Prostate gland (tissue), 2 donors: ENCODE results near the gene APOO. TPM values are rescaled to one million over a fixed set of nuclear protein-coding genes. Genes with fewer than 3 reads are reported as not detected.

Source experiments
- DNase-seq: peaks from one replicate; pipeline ENCODE4 v3.0.0-alpha.2; 2019; ENCODE audit warnings: low spot score
- H3K27ac ChIP-seq, 2 donors: fragments of 200-600 bp; sonication (generic); 2 replicates each; pipeline ENCODE4 v1.5.1; 2017 to 2019
- H3K27me3 ChIP-seq: fragments of 200-600 bp; sonication (generic); replicated peaks from 2 replicates; pipeline ENCODE4 v1.5.1; 2019; ENCODE audit not compliant: insufficient read depth
- H3K36me3 ChIP-seq, 2 donors: fragments of 200-600 bp; sonication (generic); 1 replicate in 1 of 2; 2 replicates in 1 of 2; pipeline versions ENCODE4 v1.5.1 to v1.8.1; 2017 to 2019
- H3K4me1 ChIP-seq: fragments of 200-600 bp; sonication (generic); replicated peaks from 2 replicates; pipeline ENCODE4 v1.5.1; 2019
- H3K4me3 ChIP-seq, 2 donors: fragments of 200-600 bp; sonication (generic); 2 replicates each; pipeline ENCODE4 v1.5.1; 2017 to 2019
- H3K9me3 ChIP-seq: fragments of 200-600 bp; sonication (generic); 2 replicates; pipeline ENCODE4 v1.5.1; 2017
- POLR2A ChIP-seq: fragments of 450-650 bp; IDR thresholded peaks from one replicate; pipeline ENCODE4 v1.6.1; 2016; ENCODE audit warnings: antibody characterized with exemption, mild to moderate bottlenecking
- POLR2AphosphoS5 ChIP-seq: sonication (generic); formaldehyde crosslinking; IDR thresholded peaks from one replicate; pipeline ENCODE4 v1.6.1; 2017; ENCODE audit warnings: antibody characterized with exemption
- WGBS: methylation state at CpG from one replicate; pipeline ENCODE4 v1.1.5; 2018; 5-methylcytosine and 5-hydroxymethylcytosine counted together
- intact Hi-C: fragments of 100-400 bp; cut with DNase I; formaldehyde crosslinking; loops from one replicate; pipeline ENCODE4 v1.14.2; 2022
- total RNA-seq, 2 donors: library from RNA; depleted of rRNA; stranded (reverse); fragments of >200 nt; gene quantifications; one replicate each; pipeline ENCODE4 v1.1.0, GENCODE V29; 2016
- TF ChIP-seq, protein P1 (sequence below), 4 experiments: fragments of 200-600 bp in 2 of 4; fragments of 450-650 bp in 2 of 4; sonication (generic) in 2 of 4; IDR thresholded peaks; 1 replicate in 3 of 4; 2 replicates in 1 of 4; pipeline ENCODE4 v1.5.1; 2016 to 2019; ENCODE audit warnings: antibody characterized with exemption in 4 of 4, mild to moderate bottlenecking in 2 of 4, moderate library complexity in 2 of 4

Gene APOO
- total RNA-seq, 2 donors from 2014 or later, result 12.3 to 17.3 TPM

DNA sequence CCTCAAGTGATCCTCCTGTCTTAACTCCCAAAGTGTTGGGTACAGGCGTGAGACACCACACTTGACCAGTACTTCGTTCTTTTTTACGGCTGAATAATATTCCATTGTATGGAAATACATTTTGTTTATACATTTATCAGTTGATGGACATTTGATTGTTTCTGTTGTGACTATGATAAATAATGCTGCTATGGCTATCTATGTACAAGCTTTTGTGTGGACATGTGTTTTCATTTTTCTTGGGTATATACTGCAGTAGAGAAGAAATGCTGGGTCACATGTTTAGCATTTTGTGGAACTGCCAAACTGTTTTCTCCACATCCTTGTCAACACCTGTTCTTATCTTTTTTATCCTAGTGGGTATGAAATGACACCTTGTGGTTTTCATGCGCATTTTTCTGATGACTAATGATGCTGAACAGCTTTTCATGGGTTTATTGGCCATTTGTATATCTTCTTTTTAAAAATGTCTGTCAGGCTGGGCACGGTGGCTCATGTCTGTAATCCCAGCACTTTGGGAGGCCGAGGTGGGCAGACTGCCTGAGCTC lies 87.4 kb downstream of the APOO start:
- H3K9me3 ChIP-seq, result no peaks in the 10 kb centered on the region
- TF ChIP-seq, protein P1, sequence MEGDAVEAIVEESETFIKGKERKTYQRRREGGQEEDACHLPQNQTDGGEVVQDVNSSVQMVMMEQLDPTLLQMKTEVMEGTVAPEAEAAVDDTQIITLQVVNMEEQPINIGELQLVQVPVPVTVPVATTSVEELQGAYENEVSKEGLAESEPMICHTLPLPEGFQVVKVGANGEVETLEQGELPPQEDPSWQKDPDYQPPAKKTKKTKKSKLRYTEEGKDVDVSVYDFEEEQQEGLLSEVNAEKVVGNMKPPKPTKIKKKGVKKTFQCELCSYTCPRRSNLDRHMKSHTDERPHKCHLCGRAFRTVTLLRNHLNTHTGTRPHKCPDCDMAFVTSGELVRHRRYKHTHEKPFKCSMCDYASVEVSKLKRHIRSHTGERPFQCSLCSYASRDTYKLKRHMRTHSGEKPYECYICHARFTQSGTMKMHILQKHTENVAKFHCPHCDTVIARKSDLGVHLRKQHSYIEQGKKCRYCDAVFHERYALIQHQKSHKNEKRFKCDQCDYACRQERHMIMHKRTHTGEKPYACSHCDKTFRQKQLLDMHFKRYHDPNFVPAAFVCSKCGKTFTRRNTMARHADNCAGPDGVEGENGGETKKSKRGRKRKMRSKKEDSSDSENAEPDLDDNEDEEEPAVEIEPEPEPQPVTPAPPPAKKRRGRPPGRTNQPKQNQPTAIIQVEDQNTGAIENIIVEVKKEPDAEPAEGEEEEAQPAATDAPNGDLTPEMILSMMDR (IDR thresholded peaks at IDR 0.05), result no peak
- H3K27ac ChIP-seq, result no peak overlapping the region
- no peaks in the 10 kb centered on the region for H3K4me1 ChIP-seq
- intact Hi-C loops, result no loop called here
- H3K4me3 ChIP-seq, result no peak overlapping the region
- DNase-seq, result no peak
- no peaks in the 10 kb centered on the region for H3K36me3 ChIP-seq
- WGBS, result 78% methylated on average over 6 of the region's 6 CpGs
- no peaks in the 10 kb centered on the region for H3K27me3 ChIP-seq

DNA sequence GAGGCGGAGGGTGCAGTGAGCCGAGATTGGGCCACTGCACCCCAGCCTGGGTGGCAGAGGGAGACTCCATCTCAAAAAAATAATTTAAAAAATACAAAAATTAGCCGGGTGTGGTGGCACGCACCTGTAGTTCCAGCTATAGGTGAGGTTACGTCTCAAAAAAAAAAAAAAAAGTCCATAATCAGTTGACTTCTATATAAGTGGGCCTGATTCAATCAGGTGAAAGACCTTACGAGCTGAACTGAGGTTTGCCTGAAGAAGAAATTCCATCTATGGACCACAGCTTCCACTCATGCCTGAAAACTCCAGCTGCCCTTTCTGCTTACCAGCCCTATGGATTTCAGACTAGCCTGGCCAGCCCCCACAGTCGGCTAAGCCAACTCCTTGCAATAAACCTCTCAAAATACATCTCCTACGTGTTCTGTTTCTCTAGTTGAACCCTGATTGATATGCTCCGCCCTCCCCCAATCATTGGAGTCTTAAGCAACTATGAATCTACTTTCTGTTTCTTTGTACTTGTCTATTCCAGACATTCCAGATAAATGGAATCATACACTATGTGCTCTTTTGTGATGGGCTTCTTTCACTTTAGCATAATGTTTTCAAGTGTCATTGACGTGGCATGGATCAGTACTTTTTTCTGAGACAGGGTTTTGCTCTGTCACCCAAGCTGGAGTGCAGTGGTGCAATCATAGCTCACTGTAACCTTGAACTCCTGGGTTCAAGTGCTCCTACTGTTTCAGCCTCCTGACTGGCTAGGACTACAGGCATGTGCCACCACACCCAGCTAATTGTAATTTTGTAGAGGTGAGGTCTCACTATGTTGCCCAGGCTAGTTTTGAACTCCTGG lies 88.1 kb downstream of the APOO start:
- Histone ChIP-seq H3K27ac (no peak overlapping the region), H3K36me3 (no peaks in the 10 kb centered on the region), H3K27me3 (no peaks in the 10 kb centered on the region), H3K4me1 (no peaks in the 10 kb centered on the region), H3K4me3 (no peak overlapping the region), H3K9me3 (no peaks in the 10 kb centered on the region)
- TF ChIP-seq POLR2AphosphoS5, result no peak
- TF ChIP-seq, protein P1 (IDR thresholded peaks at IDR 0.05), result no peak
- no peak for TF ChIP-seq POLR2A
- WGBS, result 85% methylated on average over 10 of the region's 10 CpGs
- DNase-seq, result no peak
- intact Hi-C loops, result no loop called here

DNA sequence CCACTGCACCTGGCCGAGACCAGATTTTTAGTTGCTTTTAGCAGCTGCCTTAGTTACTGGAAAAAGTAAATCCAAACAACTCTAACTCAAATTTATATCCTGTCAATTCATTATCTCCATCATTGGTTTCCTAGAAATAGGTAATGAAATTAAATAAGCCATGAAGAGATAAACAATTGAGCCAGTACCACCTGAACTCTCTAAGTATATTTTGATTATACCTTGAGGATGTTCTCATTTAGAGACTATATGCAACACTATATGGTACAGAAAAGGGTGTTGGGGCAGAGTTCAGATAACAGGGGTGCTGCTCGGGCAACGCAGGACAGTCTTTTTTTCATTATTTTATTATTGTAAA lies 89.8 kb downstream of the APOO start:
- no peaks in the 10 kb centered on the region for H3K4me1 ChIP-seq
- DNase-seq, result no peak
- no peaks in the 10 kb centered on the region for H3K27me3 ChIP-seq
- no peak for TF ChIP-seq POLR2AphosphoS5
- TF ChIP-seq, protein P1 (IDR thresholded peaks at IDR 0.05), result no peak
- no peak for TF ChIP-seq POLR2A
- intact Hi-C loops, result no loop called here
- H3K4me3 ChIP-seq, result no peak overlapping the region
- no peak overlapping the region for H3K27ac ChIP-seq
- 88% methylated on average over 3 of the region's 3 CpGs for WGBS
- no peaks in the 10 kb centered on the region for H3K9me3 ChIP-seq
- H3K36me3 ChIP-seq, result no peaks in the 10 kb centered on the region

DNA sequence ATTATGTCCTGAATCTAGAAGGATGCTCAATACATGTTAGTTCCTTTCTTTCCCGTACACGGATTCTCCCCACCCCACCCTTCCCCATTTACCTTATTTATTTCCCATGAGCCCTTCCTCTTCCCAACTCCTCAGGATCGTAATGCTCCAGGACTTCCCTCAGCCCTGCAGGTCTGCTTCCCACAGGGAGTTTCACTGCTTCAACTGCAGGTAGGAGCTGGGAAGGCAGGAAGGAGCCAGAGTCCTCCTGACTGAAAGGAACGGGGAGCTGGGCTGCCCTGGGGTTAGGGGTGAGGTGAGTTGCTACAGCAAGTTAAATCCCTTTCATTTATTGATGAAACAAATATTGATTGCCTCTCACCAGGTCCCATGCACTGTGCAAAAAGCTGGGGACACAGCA lies 91.6 kb downstream of the APOO start:
- H3K4me1 ChIP-seq, result no peaks in the 10 kb centered on the region
- intact Hi-C loops, result no loop called here
- H3K27ac ChIP-seq, result no peak overlapping the region
- DNase-seq, result no peak
- 98% methylated on average over 4 of the region's 4 CpGs for WGBS
- H3K36me3 ChIP-seq, result no peaks in the 10 kb centered on the region
- H3K4me3 ChIP-seq, result no peak overlapping the region
- TF ChIP-seq POLR2A (no peak), POLR2AphosphoS5 (no peak)
- TF ChIP-seq, protein P1 (IDR thresholded peaks at IDR 0.05), result no peak
- no peaks in the 10 kb centered on the region for H3K27me3 ChIP-seq
- H3K9me3 ChIP-seq, result no peaks in the 10 kb centered on the region

DNA sequence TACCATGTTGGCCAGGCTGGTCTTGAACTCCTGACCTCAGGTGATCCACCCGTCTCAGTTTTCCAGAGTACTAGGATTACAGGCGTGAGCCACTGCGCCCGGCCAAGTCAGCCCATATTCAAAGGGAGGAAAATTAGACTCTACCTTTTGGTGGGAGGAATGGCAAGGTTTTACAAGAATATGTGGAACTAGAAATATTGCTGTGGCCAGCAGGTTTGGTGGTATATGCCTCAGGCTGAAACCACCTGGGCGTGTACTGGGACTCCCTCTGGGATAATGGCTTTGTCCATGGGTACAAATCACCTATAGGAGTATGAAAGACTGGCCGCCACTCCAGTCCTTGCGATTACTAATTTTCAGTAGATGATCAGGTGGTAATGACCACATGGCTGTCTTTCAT lies 92.4 kb downstream of the APOO start:
- Histone ChIP-seq H3K4me3 (no peak overlapping the region), H3K4me1 (no peaks in the 10 kb centered on the region), H3K27ac (no peak overlapping the region), H3K36me3 (no peaks in the 10 kb centered on the region), H3K9me3 (no peaks in the 10 kb centered on the region), H3K27me3 (no peaks in the 10 kb centered on the region)
- 88% methylated on average over 7 of the region's 7 CpGs for WGBS
- no peak for DNase-seq
- intact Hi-C loops, result no loop called here
- no peak for TF ChIP-seq POLR2AphosphoS5
- TF ChIP-seq, protein P1 (IDR thresholded peaks at IDR 0.05), result no peak
- no peak for TF ChIP-seq POLR2A
